ENCODE results near the gene FAF1.

- TF ChIP-seq GLI4 (tag by site-specific recombination; IDR thresholded peaks at IDR 0.05) (no peak), ZNF555 (tag by site-specific recombination; conservative IDR thresholded peaks at IDR 0.05) (no peak), MYNN (tag by site-specific recombination; IDR thresholded peaks at IDR 0.05; ENCODE audit: borderline replicate concordance) (no peak), CTCF (tag by site-specific recombination; IDR thresholded peaks at IDR 0.05) (no peak), ZNF121 (tag by site-specific recombination; IDR thresholded peaks at IDR 0.05) (no peak), REST (tag by site-specific recombination; IDR thresholded peaks at IDR 0.05) (no peak)
Observed at GRCh38 chr1:50717327-50717726, 242.7 kb downstream of the FAF1 start.

Data from HEK293 (cell line).